ENCODE measurements around the gene KRTAP8-1.

KRTAP8-1 gene

DNA sequence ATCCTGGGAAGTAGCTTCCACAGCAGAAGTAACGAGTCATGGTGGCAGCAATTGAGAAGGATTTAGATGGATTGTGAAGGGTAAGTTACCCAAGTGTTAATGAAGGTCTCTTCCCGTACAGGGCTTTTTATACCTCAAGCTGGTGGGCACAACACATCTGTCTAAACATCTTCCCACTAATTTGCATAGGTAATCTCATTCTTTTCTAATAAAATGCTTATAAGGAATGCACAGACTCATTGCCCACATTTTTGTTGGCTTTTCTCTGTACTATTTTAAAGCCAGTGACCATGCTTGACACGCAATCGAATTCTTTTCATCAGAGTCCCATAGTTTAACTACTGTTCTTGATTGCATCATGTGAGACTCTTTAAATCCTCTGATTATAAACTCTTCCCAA lies 16.6 kb upstream of the KRTAP8-1 start, which contains the start of gene KRTAP7-1:
KRTAP7-1 (minus strand) TSS at position 101 of the 400 bp plus-strand sequence; CDS start at position 40, 61 bp downstream.
- H3K36me3 ChIP-seq (ENCODE audit: insufficient read depth, low read length), result no peaks in the 10 kb centered on the region
- H3K9me2 ChIP-seq (replicated peaks; ENCODE audit: low read depth, low read length), result no peaks in the 10 kb centered on the region
- H3K27me3 ChIP-seq (ENCODE audit: insufficient read depth, low read length, poor library complexity, severe bottlenecking), result no peaks in the 10 kb centered on the region
- H3K79me2 ChIP-seq (ENCODE audit: insufficient read depth, low read length), result no peaks in the 10 kb centered on the region
- no peaks in the 10 kb centered on the region for H4K20me1 ChIP-seq (ENCODE audit: insufficient read depth, low read length, poor library complexity, severe bottlenecking)
- no peaks in the 10 kb centered on the region for H3K4me1 ChIP-seq (ENCODE audit: insufficient read depth, low read length, poor library complexity, severe bottlenecking)
- no peaks in the 10 kb centered on the region for H3F3A ChIP-seq (ENCODE audit: low read depth)
- TF ChIP-seq EZH2phosphoT487 (IDR thresholded peaks at IDR 0.05; ENCODE audit: borderline replicate concordance), result no peak
- TF ChIP-seq, protein P1, sequence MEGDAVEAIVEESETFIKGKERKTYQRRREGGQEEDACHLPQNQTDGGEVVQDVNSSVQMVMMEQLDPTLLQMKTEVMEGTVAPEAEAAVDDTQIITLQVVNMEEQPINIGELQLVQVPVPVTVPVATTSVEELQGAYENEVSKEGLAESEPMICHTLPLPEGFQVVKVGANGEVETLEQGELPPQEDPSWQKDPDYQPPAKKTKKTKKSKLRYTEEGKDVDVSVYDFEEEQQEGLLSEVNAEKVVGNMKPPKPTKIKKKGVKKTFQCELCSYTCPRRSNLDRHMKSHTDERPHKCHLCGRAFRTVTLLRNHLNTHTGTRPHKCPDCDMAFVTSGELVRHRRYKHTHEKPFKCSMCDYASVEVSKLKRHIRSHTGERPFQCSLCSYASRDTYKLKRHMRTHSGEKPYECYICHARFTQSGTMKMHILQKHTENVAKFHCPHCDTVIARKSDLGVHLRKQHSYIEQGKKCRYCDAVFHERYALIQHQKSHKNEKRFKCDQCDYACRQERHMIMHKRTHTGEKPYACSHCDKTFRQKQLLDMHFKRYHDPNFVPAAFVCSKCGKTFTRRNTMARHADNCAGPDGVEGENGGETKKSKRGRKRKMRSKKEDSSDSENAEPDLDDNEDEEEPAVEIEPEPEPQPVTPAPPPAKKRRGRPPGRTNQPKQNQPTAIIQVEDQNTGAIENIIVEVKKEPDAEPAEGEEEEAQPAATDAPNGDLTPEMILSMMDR (conservative IDR thresholded peaks at IDR 0.05; ENCODE audit: low read length), result no peak
- H3K9ac ChIP-seq (ENCODE audit: low read depth, low read length, poor library complexity, severe bottlenecking), result no peak within 1 kb of the TSS
- no peak within 1 kb of the TSS for H2AFZ ChIP-seq (ENCODE audit: low read length)
- peaks cover 2% of the 10 kb centered on the region; the same call in 1 of the 2 replicates for H3K9me3 ChIP-seq (ENCODE audit: insufficient read depth, low read depth, low read length)
- H3K4me3 ChIP-seq (ENCODE audit: low read length, poor library complexity, severe bottlenecking), result no peak within 1 kb of the TSS
- no peak within 1 kb of the TSS for H3K4me2 ChIP-seq (ENCODE audit: low read depth, low read length, poor library complexity, severe bottlenecking)

DNA sequence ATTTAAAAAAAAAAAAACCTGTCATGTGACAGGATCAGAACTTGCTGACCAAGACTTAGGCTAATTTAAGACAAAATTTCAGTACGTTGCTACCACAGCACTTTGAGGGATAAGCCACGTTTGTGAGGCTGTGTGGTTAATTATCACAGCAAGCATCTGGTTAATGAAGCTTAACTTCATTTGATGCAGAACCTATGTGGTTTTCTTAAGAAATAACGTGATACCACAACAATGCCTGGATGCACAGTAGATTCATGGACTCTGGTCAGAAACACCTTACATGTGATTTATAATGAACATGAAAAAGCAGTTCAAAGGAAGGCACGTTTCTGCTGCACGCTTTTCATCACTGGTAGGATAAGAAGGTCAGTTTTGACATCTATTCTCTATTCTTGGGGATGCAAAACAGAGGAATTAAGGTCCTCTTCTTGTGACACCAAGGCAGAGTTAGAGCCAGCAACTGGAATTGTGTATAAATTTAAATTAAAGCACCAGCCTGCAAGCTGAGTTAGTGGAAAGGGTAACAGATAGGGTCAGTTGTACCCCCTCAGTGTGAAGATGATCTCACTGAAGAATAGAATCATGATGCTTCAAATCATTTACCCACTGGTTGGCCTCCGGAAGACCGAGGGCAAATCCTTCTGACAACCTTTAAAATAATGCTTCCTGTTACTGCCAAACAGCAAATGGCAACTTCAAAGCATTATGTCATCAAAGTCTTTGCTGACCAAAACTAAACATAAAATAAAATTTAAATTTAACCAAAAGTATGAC lies 6.0 kb upstream of the KRTAP8-1 start:
- no peak overlapping the region for H3K4me3 ChIP-seq (ENCODE audit: low read length, poor library complexity, severe bottlenecking)
- H2AFZ ChIP-seq (ENCODE audit: low read length), result no peak overlapping the region
- H3K27me3 ChIP-seq (ENCODE audit: insufficient read depth, low read length, poor library complexity, severe bottlenecking), result no peaks in the 10 kb centered on the region
- no peaks in the 10 kb centered on the region for H3F3A ChIP-seq (ENCODE audit: low read depth)
- no peak overlapping the region for H3K4me2 ChIP-seq (ENCODE audit: low read depth, low read length, poor library complexity, severe bottlenecking)
- H3K79me2 ChIP-seq (ENCODE audit: insufficient read depth, low read length), result no peaks in the 10 kb centered on the region
- no peaks in the 10 kb centered on the region for H3K36me3 ChIP-seq (ENCODE audit: insufficient read depth, low read length)
- H3K9me3 ChIP-seq (ENCODE audit: insufficient read depth, low read depth, low read length), result no peaks in the 10 kb centered on the region
- H3K9me2 ChIP-seq (replicated peaks; ENCODE audit: low read depth, low read length), result no peaks in the 10 kb centered on the region
- H3K9ac ChIP-seq (ENCODE audit: low read depth, low read length, poor library complexity, severe bottlenecking), result no peak overlapping the region
- no peaks in the 10 kb centered on the region for H4K20me1 ChIP-seq (ENCODE audit: insufficient read depth, low read length, poor library complexity, severe bottlenecking)
- H3K4me1 ChIP-seq (ENCODE audit: insufficient read depth, low read length, poor library complexity, severe bottlenecking), result no peaks in the 10 kb centered on the region
- no peak for TF ChIP-seq EZH2phosphoT487 (IDR thresholded peaks at IDR 0.05; ENCODE audit: borderline replicate concordance)
- TF ChIP-seq, protein P1 (conservative IDR thresholded peaks at IDR 0.05; ENCODE audit: low read length), result no peak

DNA sequence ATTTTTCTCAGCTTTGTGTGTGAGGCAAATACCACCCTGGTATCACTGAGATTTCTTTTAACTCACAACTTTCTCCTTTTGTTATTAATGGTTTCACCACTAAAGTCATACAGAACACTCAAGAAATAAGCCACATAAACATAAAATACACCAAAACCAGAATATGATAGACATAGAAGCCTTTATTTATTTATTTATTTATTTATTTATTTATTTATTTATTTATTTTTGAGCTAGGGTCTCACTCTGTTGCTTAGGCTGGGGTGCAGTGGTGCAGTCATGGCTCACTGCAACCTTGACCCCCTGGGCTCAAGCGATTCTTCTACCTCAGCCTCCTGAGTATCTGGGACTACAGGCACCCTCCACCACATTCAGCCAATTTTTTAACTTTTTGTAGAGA lies 12.5 kb downstream of the KRTAP8-1 start:
- Histone ChIP-seq H3K27me3 (ENCODE audit: insufficient read depth, low read length, poor library complexity, severe bottlenecking) (no peaks in the 10 kb centered on the region), H3F3A (ENCODE audit: low read depth) (no peaks in the 10 kb centered on the region), H3K4me1 (ENCODE audit: insufficient read depth, low read length, poor library complexity, severe bottlenecking) (no peaks in the 10 kb centered on the region), H3K4me2 (ENCODE audit: low read depth, low read length, poor library complexity, severe bottlenecking) (no peak overlapping the region), H3K9ac (ENCODE audit: low read depth, low read length, poor library complexity, severe bottlenecking) (no peak overlapping the region), H2AFZ (ENCODE audit: low read length) (no peak overlapping the region), H3K9me3 (ENCODE audit: insufficient read depth, low read depth, low read length) (no peaks in the 10 kb centered on the region), H3K4me3 (ENCODE audit: low read length, poor library complexity, severe bottlenecking) (no peak overlapping the region), H3K9me2 (replicated peaks; ENCODE audit: low read depth, low read length) (no peaks in the 10 kb centered on the region), H4K20me1 (ENCODE audit: insufficient read depth, low read length, poor library complexity, severe bottlenecking) (no peaks in the 10 kb centered on the region), H3K36me3 (ENCODE audit: insufficient read depth, low read length) (no peaks in the 10 kb centered on the region), H3K79me2 (ENCODE audit: insufficient read depth, low read length) (no peaks in the 10 kb centered on the region)
- TF ChIP-seq, protein P1 (conservative IDR thresholded peaks at IDR 0.05; ENCODE audit: low read length), result no peak
- no peak for TF ChIP-seq EZH2phosphoT487 (IDR thresholded peaks at IDR 0.05; ENCODE audit: borderline replicate concordance)

Data from Loucy (cell line).